ENCODE measurements around the gene COLEC11. TPM values are rescaled to one million over a fixed set of nuclear protein-coding genes. Genes with fewer than 3 reads are reported as not detected.

The COLEC11 gene
- total and polyA plus RNA-seq, 2 of the 13 experiments (the other 11 are each of a cell fraction or from before 2014, with no cell fraction given): 1.5 to 3.0 TPM

DNA sequence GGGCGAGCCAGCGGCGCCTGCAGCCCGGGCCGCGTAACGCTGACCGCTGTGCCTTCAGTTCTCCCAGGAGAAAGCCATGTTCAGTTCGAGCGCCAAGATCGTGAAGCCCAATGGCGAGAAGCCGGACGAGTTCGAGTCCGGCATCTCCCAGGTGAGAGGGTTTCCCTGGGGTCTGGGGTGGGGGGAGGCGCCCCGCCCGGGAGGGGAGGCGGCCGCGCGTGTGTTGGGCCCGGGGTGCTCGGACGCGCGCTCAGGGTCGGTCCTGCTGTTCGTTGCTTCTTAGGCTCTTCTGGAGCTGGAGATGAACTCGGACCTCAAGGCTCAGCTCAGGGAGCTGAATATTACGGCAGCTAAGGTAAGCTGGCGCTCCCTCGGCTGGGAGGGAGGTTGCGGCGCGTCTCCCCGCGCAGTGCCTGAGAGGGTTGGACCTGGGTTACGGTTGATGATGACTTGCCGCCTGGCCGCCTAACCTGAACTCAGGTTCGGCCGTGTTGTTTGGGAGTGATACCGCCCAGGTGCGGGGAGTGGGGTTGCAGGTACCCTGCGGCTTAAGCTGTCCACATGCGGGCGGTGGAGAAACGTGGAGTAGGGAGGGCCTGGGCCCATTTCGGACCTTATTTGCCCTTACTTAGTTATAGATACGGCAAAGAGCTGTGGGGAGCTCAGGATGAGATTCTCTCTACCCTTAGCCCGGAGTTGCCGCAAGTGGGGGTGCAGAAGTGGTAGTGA lies 19.2 kb upstream of the COLEC11 start (continued):
- TF ChIP-seq TBL1XR1 (IDR thresholded peaks at IDR 0.05; ENCODE audit: borderline replicate concordance, low read length, partially characterized antibody): no peak
- TF ChIP-seq, protein P1, sequence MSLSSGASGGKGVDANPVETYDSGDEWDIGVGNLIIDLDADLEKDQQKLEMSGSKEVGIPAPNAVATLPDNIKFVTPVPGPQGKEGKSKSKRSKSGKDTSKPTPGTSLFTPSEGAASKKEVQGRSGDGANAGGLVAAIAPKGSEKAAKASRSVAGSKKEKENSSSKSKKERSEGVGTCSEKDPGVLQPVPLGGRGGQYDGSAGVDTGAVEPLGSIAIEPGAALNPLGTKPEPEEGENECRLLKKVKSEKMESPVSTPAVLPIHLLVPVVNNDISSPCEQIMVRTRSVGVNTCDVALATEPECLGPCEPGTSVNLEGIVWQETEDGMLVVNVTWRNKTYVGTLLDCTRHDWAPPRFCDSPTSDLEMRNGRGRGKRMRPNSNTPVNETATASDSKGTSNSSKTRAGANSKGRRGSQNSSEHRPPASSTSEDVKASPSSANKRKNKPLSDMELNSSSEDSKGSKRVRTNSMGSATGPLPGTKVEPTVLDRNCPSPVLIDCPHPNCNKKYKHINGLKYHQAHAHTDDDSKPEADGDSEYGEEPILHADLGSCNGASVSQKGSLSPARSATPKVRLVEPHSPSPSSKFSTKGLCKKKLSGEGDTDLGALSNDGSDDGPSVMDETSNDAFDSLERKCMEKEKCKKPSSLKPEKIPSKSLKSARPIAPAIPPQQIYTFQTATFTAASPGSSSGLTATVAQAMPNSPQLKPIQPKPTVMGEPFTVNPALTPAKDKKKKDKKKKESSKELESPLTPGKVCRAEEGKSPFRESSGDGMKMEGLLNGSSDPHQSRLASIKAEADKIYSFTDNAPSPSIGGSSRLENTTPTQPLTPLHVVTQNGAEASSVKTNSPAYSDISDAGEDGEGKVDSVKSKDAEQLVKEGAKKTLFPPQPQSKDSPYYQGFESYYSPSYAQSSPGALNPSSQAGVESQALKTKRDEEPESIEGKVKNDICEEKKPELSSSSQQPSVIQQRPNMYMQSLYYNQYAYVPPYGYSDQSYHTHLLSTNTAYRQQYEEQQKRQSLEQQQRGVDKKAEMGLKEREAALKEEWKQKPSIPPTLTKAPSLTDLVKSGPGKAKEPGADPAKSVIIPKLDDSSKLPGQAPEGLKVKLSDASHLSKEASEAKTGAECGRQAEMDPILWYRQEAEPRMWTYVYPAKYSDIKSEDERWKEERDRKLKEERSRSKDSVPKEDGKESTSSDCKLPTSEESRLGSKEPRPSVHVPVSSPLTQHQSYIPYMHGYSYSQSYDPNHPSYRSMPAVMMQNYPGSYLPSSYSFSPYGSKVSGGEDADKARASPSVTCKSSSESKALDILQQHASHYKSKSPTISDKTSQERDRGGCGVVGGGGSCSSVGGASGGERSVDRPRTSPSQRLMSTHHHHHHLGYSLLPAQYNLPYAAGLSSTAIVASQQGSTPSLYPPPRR (CRISPR knock-in tag; IDR thresholded peaks at IDR 0.05; ENCODE audit: borderline replicate concordance): no peak
- no peak for TF ChIP-seq THYN1 (CRISPR knock-in tag; IDR thresholded peaks at IDR 0.05; ENCODE audit: borderline replicate concordance, low read depth)
- TF ChIP-seq PLRG1 (conservative IDR thresholded peaks at IDR 0.05): no peak
- 0 out of 2 replicates have a peak, but pooled peaks have one; percentile 60 for TF ChIP-seq ZNF251 (CRISPR knock-in tag; IDR thresholded peaks at IDR 0.05)
- TF ChIP-seq POLR2G (IDR thresholded peaks at IDR 0.05; ENCODE audit: low read depth, low read length): peak; percentile 57; the same call in 1 of the 2 replicates
- TF ChIP-seq ZNF253 (CRISPR knock-in tag; IDR thresholded peaks at IDR 0.05; ENCODE audit: borderline replicate concordance): no peak
- no peak for TF ChIP-seq YEATS4 (CRISPR knock-in tag; IDR thresholded peaks at IDR 0.05; ENCODE audit: borderline replicate concordance)
- peak; percentile 59 for TF ChIP-seq ZNF781 (CRISPR knock-in tag; IDR thresholded peaks at IDR 0.05; ENCODE audit: borderline replicate concordance, not compliant biosample characterization)
- no peak for TF ChIP-seq MAFF (IDR thresholded peaks at IDR 0.05; ENCODE audit: low read depth, low read length)
- no peak for TF ChIP-seq MIER3 (CRISPR knock-in tag; IDR thresholded peaks at IDR 0.05; ENCODE audit: borderline replicate concordance)
- TF ChIP-seq NCOA2 (CRISPR knock-in tag; IDR thresholded peaks at IDR 0.05): no peak
- TF ChIP-seq MTA3 (CRISPR knock-in tag; IDR thresholded peaks at IDR 0.05): no peak
- peak; percentile 63; the same call in 1 of the 2 replicates for TF ChIP-seq ZFYVE20 (CRISPR knock-in tag; IDR thresholded peaks at IDR 0.05; ENCODE audit: borderline replicate concordance, low read depth)
- TF ChIP-seq SMAD1 (CRISPR knock-in tag; IDR thresholded peaks at IDR 0.05; ENCODE audit: borderline replicate concordance, low read depth): no peak; the same call in 1 of the 2 replicates
- no peak for TF ChIP-seq ZFP36L1 (CRISPR knock-in tag; IDR thresholded peaks at IDR 0.05)
- TF ChIP-seq, protein P2, sequence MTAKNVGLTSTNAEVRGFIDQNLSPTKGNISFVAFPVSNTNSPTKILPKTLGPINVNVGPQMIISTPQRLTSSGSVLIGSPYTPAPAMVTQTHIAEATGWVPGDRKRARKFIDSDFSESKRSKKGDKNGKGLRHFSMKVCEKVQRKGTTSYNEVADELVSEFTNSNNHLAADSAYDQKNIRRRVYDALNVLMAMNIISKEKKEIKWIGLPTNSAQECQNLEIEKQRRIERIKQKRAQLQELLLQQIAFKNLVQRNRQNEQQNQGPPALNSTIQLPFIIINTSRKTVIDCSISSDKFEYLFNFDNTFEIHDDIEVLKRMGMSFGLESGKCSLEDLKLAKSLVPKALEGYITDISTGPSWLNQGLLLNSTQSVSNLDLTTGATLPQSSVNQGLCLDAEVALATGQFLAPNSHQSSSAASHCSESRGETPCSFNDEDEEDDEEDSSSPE (CRISPR knock-in tag; IDR thresholded peaks at IDR 0.05): no peak
- TF ChIP-seq ZNF782 (CRISPR knock-in tag; IDR thresholded peaks at IDR 0.05; ENCODE audit: borderline replicate concordance): peak; percentile 64; the same call in 1 of the 2 replicates
- no peak for TF ChIP-seq ZNF564 (CRISPR knock-in tag; IDR thresholded peaks at IDR 0.05)
- TF ChIP-seq ZNF850 (CRISPR knock-in tag; conservative IDR thresholded peaks at IDR 0.05): 0 out of 2 replicates have a peak, but pooled peaks have one; percentile 18
- TF ChIP-seq, protein P3, sequence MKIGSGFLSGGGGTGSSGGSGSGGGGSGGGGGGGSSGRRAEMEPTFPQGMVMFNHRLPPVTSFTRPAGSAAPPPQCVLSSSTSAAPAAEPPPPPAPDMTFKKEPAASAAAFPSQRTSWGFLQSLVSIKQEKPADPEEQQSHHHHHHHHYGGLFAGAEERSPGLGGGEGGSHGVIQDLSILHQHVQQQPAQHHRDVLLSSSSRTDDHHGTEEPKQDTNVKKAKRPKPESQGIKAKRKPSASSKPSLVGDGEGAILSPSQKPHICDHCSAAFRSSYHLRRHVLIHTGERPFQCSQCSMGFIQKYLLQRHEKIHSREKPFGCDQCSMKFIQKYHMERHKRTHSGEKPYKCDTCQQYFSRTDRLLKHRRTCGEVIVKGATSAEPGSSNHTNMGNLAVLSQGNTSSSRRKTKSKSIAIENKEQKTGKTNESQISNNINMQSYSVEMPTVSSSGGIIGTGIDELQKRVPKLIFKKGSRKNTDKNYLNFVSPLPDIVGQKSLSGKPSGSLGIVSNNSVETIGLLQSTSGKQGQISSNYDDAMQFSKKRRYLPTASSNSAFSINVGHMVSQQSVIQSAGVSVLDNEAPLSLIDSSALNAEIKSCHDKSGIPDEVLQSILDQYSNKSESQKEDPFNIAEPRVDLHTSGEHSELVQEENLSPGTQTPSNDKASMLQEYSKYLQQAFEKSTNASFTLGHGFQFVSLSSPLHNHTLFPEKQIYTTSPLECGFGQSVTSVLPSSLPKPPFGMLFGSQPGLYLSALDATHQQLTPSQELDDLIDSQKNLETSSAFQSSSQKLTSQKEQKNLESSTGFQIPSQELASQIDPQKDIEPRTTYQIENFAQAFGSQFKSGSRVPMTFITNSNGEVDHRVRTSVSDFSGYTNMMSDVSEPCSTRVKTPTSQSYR (CRISPR knock-in tag; IDR thresholded peaks at IDR 0.05; ENCODE audit: borderline replicate concordance): no peak
